GM19452 (cell line): Measurements from ENCODE around the gene EN1.

Source experiments
- ATAC-seq: cut with Tn5 transposase; IDR thresholded peaks from one replicate; pipeline ENCODE4 v1.9.1; 2021; ENCODE audit not compliant: unreplicated experiment

Gene EN1

DNA sequence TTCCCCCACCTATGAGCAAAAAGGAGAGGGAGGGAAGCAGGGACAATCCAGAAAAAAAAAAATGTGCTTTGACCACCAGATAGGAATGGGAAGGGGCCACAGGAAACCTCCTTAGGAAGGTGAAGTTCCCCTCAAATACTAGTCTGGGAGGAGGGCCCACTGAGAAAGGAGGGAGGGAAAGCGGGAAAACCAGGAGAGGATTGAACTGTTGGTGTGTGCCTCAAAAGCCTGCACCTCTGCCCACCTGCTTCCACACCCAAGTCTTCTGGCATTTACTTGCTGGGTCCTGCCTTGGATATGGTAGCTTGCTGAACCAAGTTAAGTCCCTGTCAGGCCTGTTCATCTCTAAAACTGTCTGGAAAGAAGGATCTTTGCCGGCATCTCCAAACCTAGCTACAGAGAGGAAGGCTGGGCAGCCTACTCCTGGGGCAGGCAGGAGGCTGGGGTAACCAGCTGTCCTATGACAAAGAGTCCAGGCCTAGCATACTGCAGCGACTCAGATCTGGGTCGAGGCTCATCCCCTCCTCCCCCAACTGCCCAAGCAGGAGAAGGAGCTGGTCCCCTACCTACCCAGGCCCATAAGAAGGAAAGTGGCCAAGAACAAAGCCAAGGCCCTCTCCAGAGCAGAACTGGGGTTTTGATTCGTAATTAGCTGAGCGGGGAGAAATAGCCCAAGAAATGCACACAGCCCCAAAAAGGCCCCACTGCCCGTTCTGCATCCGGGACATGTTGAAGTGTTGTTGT is 3.0 kb downstream of the EN1 start:
- ATAC-seq = no peak

DNA sequence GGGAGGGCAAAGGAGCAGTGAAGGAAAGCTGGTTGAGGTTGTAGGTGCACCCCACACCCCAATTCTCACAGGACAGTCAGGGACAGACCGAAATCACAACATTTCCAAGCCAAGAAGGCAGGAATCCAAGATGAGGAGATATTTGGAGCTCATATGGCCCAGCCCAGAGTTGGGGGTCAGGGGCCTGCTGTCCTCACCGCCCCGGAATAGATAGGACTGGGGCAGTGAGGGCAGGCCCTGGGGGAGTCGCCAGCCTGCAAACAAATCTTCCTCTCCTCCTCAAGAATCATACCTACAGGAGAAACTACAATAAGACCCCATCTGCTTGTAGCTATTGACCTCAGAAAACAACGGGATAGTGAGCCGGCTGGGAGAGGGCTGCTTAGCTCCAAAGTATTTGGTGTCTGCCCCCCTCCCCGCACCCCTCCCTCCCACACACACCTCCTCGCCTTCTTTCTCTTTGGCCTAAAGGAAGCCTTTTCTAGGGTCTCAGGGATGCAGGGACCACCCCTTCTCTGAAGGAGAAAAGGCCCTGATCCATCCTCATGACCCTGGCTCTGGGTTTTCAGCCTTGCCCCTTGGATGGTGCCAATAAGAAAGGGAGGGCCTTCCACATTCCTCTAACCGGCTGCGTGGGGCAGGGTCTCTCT is 3.8 kb downstream of the EN1 start:
- no peak for ATAC-seq

DNA sequence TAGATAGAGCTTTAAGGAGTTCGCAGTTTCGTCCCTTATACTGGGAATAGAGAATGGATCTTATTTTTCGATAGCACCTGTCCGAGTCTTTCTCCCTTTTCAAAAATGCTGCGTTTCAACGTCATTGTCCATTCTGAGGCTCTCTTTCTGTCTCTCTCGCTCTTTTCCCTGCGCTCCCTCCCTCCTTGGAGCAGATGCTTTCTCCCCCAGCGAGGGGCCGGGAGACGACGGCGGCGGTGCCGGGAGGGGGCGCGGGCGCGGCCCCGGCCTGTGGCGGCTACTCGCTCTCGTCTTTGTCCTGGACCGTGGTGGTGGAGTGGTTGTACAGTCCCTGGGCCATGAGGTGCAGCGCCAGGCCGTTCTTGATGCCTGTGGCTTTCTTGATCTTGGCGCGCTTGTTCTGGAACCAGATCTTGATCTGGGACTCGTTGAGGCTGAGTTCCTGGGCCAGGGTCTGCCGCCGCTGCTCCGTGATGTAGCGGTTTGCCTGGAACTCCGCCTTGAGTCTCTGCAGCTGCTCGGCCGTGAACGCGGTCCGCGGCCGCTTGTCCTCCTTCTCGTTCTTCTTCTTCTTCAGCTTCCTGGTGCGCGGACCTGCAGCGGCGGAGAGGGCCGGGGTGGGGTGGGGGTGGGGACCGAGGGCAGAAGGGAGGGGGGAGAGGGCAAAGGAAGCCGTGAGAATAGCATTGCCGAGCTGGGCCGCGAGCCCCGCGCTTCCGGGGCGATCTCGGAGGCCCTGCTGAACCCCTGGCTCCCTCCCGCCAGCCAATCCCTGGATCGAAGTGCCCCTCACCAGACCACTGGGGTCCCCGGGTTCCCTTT is 4.6 kb downstream of the EN1 start:
- ATAC-seq = no peak

DNA sequence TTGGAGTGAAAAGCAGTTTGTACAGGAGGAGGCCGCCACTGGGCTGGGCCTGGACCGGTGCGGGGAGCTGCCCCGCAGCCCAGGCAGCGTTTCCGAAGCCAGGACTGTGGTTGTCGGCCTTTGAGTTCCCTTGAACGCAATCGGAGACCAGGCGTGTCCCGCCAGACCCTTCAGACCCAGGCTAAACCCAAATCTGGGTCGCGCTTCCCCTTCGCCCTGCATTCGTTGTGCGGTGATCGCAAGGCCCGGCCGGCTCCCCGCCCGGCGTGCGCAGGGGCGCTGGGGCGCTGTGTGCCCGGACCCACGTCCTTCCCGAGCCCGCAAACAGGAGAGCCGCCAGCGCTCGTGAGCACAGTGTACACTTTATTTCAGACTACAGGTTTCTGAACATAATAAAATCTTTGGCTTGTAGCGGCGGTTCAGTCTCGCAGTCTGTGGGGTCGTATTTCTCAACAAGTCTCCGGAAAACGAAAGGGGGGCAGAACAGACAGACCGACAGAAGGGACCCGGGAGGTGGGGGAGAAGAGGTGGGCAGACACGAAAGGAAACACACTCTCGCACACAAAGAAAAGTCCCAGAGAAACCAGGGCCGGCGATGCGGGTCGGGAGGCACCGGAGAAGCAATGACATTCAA is 5.5 kb downstream of the EN1 start:
- no peak for ATAC-seq

DNA sequence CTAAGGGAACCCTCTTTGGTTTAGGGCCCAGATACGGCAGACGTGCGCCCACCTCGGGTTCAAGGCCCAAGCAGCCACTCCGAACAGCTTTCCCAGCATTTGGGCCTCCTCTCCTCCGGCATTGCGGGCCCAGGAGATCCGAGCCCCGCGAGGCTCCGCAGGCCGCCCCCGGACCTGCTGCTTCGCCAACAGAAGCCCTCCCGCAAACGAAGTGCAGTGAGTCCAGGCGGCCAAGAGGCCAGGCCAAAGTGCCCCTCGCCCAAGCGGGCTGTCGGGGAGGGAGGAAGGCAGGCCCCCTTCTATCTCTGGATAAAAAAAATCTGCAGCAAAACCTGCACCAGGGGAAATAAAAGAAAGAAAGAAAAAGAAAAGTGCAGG is 6.0 kb downstream of the EN1 start:
- ATAC-seq = no peak

DNA sequence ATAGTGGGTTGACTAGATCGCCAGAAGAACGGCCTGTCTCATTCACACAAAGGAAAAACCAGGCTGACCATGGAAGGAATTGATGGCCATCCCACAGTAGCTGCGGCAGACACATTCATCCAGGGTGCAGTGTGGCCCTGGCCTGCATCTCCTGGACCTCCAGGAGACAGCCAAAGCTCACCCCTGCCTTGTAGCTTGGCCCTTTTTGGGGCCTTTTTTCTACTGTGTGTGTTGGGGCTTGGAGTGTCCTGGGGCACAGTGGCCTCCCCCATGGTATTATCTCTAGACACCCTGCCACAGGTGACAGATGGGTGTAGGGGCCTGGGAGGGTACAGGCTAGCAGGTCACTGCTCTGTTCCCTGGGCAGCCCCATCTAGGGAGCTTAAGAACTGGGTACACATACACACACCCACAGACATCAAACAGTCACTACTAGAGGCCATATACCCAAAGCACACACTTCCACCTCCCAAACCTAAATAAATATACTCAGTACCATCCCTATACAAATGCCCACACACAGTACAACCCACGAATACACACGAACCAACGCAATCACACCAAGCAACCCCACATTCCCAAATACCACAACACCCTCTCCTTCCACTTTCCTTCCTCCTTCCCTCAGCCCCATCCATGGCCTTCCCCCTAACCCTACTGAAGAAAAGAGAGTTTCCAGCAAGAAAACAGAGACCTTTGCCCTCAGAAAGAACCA is 8.6 kb downstream of the EN1 start:
- no peak for ATAC-seq

DNA sequence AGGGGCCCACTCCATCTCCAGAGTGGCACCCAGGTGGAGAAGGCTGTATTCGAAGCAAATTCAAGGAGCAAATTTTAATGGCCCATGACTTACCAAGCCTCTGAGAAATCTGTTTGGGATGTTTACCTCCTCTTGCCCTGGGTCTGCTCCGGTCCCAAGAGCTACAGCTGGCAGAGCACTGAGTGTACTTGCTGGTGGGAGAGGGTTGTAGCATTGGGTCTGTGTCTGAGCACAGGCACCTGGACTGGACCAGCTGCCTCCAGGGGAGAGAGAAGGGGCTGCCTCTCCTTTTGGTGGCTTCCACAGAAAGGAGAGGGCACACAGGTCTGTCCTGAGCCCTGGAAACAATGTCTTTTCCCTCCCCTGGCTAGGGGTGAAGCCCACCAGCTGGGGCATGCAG is 9.8 kb downstream of the EN1 start:
- no peak for ATAC-seq

DNA sequence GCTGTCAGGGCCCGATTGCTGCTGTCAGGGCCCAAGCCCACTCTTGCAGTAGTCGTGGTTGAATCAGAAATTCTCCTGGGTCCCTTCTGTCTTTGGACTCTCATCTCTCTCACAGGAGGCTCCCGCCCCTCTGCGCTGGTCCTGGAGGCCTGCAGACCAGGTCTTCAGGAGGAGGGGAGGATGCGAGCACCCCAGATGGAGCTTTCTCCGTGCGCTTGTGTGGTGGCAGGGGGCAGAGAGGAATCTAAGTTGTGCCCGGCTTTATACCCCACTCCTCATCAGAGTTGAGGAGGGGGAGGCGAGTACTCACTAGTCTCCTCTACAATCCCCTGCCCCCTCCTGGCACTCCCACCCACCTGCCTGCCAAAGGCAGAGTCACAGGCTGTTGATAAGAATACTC is 10.4 kb downstream of the EN1 start:
- no peak for ATAC-seq

DNA sequence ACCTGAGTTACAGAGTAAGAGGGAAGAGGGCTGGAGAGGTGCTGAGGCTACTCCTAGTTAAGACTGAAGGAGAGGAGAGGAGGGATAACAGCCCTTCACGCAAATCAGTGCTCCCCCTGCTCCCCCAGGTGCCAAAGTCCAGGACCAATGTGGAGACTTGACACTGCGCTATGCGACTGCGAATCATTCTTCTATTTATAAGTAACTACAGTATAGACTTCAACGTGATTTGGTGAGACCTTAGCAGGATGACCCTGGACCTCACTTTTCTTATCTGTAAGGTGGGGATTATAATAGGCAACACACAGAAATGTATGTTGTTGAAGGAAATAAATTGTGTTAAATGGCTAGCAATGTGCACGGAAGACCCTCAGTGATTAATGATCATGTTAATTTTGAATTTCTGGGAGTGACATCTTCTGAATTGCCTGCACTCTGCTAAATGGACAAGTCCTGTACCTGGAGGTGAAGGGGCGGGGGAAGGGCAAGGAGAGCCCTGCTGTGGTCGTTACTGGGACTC is 11.0 kb downstream of the EN1 start:
- ATAC-seq = no peak

DNA sequence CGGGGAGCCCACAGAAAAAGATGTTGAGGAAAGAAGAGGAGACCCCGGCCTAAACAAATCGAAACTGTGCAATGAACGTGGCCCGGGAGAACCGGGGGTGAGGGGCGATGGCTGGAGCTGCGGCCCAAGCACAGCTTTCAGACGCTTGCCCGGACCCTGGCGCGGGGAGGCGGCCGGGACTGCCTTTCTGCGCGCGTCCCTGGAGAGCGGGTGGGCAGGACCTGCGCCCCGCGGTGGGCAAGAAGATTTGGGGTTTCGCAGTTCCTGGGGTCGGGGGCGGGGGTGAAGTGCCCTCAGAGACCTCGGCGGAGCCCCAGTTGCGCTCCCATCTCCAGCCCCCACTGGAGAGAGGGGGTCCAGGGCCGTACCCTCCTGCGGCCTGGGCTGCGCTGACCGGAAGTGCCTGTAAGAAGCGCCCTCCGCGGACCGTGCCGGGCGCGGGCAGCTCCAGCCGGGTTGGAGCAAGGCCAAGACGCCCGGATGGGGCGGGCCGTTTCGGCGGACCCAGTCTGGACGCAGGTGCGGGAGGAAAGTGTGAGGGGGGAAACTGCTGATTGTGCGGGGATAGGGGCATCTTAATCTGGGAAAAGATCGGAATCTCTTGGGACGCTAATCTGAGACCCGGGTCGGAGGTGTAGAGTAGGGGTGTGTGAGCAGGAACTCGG is 11.6 kb downstream of the EN1 start:
- ATAC-seq = no peak

DNA sequence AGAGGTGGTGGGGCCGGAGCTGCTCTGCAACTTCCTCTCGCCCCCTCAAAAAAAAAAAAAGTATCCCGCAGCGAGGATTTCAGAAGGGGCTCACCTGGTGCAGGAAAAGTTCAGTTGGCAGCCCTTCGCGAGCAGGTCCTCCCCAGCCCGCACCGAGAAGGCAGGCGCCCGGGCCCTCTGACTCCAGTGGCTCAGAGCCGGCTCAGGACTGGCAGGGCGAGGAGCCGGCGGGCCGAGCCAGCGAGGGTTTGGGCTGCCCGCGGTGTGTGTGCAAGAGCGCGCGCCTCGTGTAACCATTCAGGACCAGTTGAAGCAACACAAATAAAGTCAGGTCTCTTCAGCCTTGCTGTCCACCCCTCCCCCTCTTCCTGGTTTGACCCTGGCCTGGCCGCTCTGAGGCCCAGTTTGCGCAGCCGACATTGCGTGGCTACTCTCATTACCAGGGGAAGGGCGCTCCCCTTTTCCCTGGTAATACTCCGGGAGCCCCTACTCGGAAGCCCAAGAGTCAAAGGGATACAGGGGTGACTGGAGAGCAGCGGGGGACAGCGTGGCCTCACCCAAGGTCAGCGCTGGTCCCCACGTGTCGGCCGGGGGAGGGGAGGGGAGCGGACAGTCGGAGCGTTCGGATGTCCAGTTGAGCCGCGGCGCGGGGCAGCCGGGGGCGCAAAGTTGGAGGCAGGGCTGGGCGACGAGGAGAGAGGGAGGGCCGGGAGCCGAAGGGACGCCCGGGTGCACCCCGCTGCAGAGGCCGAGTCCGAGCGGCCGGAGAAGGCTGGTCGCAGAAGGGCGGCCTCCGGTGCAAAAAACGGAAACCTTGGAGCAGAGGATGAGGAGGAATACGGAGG is 12.3 kb downstream of the EN1 start:
- ATAC-seq = no peak

DNA sequence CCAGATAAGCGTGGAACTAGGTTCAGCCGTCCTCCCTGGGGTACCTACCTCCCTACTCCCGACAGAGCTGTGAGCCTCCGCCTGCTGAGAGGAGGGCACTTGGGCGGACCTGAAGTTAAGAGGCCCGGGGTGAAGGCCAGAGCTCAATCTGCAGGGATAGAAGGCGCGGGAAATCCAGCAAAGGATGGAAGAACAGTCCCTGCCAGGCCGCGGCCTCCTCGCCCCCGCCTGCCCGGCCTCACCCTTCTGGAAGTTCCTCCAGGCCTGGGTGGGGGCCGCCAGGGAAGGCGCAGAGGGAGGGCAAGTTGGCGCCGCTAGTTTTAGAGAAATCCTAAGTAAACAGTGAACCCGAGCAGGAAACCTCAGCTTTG is 13.0 kb downstream of the EN1 start:
- ATAC-seq = no peak

DNA sequence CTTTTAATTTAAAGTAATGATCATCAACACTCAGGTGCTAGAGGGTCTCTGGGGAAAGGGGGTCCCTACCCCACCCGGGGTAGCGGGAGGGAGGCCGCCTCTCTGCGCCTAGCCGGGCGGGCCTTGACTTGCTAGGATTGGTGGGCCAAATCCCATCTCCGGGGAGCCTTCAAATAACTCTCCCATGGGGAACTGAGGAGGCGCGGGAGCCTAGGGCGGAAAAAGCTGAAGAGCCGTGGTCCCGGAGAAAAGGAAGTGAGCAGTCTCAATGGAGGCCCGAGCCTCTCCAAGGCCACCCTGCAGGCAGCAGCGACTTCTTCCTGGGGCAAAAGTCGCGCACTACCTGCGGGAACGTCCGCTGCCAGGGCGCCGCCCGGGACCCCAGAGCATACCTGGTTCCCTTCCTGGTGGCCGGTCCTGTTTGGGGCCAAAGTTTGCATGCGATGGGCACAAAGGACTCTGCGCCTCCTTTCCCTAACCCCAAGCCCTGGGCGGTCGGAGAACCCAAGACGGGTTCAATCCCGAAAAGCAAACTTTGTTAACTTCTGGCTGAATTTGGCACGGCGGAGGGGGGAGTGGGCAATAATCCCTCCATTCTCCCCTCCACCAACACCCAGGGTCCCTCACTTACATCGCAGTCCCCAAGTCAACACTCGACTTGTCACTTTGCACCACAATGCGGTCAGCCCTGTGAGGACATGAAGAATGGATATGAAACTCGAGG is 13.6 kb downstream of the EN1 start:
- ATAC-seq = no peak

DNA sequence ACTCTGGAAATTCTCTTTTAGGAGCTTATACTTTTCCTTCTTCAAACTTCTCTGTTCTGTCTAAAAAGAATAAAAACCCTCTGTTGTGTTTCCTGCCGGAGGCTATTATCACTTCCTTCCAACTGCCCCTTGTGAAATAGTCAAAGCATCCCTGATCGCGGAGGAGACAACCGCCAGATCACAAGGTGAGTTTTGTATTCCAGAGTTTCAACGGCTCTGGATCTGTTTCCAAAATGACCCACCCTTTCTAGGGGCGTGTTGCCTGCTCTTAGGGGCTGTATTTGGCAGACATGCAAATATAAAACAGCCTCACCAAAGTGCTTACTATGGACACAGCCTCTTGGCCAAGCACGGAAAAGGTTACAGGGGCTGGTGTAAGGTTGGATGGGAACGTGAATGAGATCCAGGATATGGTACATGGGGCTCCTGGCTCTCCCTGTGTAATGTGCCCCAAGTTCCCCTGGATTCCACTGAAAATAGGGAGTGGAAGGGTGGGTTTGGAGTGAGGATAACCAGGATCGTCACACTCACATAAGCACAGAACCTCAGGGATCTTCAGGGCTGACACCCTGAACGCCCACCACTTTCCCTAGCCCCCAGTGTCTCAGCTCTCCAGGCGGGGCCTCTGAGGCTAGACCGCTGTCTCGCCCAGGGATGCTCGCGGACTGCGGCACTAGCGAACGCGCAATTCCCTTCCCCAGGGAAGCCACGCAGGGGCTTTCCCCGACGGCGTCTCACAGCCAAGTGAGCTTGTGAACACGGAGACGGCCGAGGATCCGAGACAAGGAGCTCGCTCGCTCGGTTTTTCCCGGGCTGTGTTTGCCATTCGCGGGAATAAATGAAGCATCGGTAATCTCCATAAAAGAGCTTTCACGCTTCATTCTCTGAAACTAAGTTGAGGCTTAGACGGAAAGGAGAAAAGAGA is 14.4 kb downstream of the EN1 start:
- no peak for ATAC-seq

DNA sequence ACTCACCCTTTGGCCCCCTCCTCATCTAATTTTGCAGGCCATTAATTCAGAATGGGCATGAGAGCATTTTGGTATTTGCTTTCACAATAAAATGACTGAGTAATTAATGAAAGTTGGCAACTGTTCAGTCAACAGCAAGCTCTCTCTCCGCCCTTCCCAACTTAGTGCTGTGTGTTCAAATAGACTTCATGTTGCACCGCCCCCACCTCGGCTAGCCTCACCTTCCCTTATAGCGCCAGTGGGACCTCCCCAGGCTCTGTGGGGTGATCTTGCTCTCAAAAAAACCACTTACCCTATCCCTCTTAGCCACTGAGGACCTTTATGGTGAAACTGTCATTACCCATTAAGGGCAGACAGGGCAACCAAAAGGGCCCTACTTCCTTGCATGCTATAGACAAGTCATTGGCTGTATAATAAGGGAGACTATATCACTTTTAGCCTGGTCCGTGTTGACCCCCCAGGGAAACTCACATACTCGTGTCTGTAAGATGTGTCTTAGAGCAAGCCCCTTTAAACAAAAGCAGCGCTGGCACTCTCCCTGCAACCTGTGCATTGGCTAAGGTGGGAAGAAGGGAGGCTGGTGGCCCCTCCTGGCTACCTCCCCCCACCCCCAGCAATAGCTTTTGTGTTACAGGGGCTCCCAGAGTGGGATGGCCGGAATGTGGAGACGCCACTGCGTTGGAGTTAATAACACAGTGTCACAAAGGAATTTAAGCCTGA is 15.2 kb downstream of the EN1 start:
- no peak for ATAC-seq

DNA sequence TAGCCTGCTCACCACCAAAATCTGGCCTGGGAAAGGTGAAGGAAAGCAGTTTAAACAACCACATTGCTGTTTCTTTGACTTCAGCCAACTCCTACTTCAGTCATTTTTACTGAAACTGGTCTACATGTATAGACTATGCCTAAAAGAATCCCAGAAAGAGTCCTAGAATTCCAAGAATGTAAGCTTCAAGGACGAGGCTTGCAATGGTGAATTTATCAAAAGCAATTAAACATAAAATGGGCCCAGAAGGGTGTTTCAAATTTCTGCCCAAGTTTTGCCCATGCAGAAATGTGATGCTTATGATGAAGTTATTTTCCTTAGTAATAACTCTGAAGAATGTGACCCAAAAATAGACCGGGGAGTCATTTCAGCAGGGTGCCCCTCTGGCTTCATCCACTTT is 16.6 kb downstream of the EN1 start:
- ATAC-seq = no peak

DNA sequence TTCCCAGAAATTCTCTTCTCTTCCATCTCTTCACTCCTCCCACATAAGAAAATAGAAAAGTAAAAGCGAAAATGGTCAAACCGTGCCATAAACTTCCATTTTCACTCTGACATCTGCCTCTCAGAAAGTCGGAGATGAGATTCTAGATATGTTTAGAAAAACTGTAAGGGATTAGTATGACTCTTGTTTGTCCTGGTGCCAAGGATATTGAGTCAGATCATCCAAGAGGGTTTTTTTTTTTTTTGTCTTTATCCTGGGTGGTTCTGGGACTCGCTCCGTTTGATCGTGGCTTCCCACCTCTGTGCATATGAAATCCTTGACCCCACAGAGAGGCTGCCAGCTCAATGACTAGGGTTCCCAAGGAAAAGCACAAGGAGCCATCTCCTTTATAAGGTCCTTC is 17.3 kb downstream of the EN1 start:
- no peak for ATAC-seq
